Ascending aorta (tissue), 2 donors: Measurements from ENCODE around the gene NOX3. TPM values are rescaled to one million over a fixed set of nuclear protein-coding genes. Genes with fewer than 3 reads are reported as not detected.

Source experiments
- DNase-seq, 2 donors: peaks; one replicate each; pipeline ENCODE4 v3.0.0-alpha.2; 2019; ENCODE audit warnings: low spot score in 2 of 2
- H3K27ac ChIP-seq, 2 donors: fragments of 200-600 bp; sonication (generic); one replicate each; pipeline ENCODE4 v1.5.1; 2016 to 2017; ENCODE audit warnings: mild to moderate bottlenecking in 1 of 2
- H3K27me3 ChIP-seq: fragments of 200-600 bp; sonication (generic); one replicate; pipeline ENCODE4 v1.5.1; 2017
- H3K36me3 ChIP-seq, 2 donors: fragments of 200-600 bp; sonication (generic); one replicate each; pipeline ENCODE4 v1.5.1; 2016
- H3K4me1 ChIP-seq, 2 donors: fragments of 200-600 bp; sonication (generic); one replicate each; pipeline ENCODE4 v1.5.1; 2016 to 2017; ENCODE audit warnings: mild to moderate bottlenecking in 1 of 2
- H3K4me3 ChIP-seq, 2 donors: fragments of 200-600 bp; sonication (generic); one replicate each; pipeline ENCODE4 v1.5.1; 2016 to 2017; ENCODE audit warnings: mild to moderate bottlenecking in 1 of 2
- H3K9me3 ChIP-seq, 2 donors: fragments of 200-600 bp; sonication (generic); one replicate each; pipeline ENCODE4 v1.5.1; 2016
- intact Hi-C: fragments of 100-400 bp; cut with DNase I; formaldehyde crosslinking; loops from one replicate; pipeline ENCODE4 v1.15.1; 2023
- total RNA-seq: library from RNA; depleted of rRNA; stranded (reverse); fragments of >200 nt; gene quantifications from one replicate; pipeline ENCODE4 v1.1.0, GENCODE V29; 2016
- TF ChIP-seq, protein P1 (sequence below), 3 experiments: fragments of 200-600 bp in 2 of 3; fragments of 450-650 bp in 1 of 3; sonication (generic) in 2 of 3; IDR thresholded peaks; one replicate each; pipeline ENCODE4 v1.5.1; 2016 to 2019; ENCODE audit warnings: antibody characterized with exemption in 3 of 3, mild to moderate bottlenecking in 1 of 3, moderate library complexity in 1 of 3

Gene NOX3
- total RNA-seq, 1 donor from 2014 or later, result not detected

DNA sequence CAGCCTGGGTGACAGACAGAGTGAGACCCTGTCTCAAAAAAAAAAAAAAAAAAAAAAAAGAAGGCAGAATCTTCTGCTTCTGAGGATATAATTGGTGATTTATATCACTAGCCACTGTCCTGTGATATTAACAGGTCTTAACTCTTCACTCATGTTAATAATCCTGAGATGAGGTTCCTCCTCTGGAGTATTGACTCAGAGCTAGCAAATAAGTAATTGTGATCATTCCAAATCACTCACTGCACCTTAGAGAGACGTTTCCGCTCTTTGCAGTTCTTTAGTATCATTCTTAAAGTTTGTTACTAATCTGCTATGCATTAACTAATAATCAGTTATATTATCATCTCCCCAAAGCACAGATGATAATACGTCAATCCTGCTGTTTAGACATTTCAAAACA, 41.6 kb upstream of the NOX3 start:
- H3K27ac ChIP-seq, result peak overlapping the region in 1 of 2 donors; percentile 92
- intact Hi-C loops, result no loop called here
- peaks cover 7 to 22% of the 10 kb centered on the region in 2 donors for H3K4me1 ChIP-seq
- H3K9me3 ChIP-seq, result no peaks in the 10 kb centered on the region
- no peak for DNase-seq
- no peak overlapping the region for H3K4me3 ChIP-seq
- H3K27me3 ChIP-seq, result no peaks in the 10 kb centered on the region
- TF ChIP-seq, protein P1, sequence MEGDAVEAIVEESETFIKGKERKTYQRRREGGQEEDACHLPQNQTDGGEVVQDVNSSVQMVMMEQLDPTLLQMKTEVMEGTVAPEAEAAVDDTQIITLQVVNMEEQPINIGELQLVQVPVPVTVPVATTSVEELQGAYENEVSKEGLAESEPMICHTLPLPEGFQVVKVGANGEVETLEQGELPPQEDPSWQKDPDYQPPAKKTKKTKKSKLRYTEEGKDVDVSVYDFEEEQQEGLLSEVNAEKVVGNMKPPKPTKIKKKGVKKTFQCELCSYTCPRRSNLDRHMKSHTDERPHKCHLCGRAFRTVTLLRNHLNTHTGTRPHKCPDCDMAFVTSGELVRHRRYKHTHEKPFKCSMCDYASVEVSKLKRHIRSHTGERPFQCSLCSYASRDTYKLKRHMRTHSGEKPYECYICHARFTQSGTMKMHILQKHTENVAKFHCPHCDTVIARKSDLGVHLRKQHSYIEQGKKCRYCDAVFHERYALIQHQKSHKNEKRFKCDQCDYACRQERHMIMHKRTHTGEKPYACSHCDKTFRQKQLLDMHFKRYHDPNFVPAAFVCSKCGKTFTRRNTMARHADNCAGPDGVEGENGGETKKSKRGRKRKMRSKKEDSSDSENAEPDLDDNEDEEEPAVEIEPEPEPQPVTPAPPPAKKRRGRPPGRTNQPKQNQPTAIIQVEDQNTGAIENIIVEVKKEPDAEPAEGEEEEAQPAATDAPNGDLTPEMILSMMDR (IDR thresholded peaks at IDR 0.05), result no peak
- no peaks in the 10 kb centered on the region for H3K36me3 ChIP-seq

DNA sequence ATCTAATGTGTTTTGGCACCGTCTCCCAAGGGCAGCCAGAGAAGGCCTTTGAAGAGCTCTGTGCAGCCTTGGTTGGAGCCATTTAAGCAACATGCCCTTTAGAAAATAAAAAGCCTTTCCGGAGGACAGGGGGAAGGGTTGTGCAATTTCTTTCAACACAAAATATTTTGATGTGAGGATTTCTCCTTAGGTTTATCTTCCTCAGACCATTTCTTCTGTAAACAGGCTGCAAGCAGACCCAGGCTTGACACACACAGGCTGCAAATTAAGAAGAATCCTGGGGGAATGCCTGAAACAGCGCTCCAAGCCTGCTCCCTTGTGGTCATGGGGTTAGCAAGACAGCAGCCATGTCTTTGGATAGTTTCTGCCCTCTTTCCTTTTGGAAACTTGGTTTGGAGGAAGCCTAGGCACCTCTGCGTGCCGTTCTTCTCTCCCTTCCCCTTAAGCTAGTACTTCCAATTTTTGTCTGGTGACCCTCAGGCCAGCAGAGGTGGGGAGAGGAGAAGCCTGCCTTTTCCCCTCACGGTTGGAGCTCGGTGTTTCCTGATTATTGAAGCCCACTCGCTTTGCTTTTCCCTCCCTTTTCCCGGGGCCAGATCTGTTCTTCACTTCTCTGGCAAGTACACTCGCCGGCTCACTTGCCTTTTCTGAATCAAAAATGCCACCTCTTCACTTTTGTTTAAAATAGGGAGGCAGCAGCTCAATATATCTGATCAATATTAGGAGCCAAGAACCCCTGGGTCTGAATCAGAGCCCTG, 39.6 kb upstream of the NOX3 start:
- Histone ChIP-seq H3K4me3 (no peak overlapping the region), H3K4me1 (peaks cover 7 to 22% of the 10 kb centered on the region in 2 donors), H3K9me3 (no peaks in the 10 kb centered on the region), H3K27me3 (no peaks in the 10 kb centered on the region), H3K27ac (peak overlapping the region; percentile 88 to 92), H3K36me3 (no peaks in the 10 kb centered on the region)
- peak in 1 of 2 donors; percentile 72 for DNase-seq
- intact Hi-C loops, result no loop called here
- TF ChIP-seq, protein P1 (IDR thresholded peaks at IDR 0.05), result no peak

DNA sequence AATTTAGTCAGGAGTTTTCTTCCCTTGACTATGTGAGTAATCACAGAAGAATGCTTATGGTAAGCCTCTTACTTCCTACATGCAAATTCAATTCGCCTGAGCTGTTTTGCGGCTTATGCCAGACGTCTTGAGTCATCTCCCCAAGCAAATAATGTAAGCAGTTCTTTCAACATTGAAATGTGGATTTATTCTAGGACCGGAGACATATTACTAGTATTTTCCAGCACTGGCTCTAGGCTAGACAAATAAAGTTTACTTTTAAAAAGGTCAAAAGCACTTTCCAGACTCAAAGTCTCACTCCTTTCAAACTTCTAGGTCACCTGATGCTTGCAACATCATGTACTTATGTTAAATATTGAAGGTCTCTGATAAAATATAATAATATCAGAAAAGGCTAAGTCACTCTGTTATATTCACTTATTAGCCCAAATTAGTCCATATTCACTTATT, 38.1 kb upstream of the NOX3 start:
- no peaks in the 10 kb centered on the region for H3K36me3 ChIP-seq
- peaks cover 7 to 22% of the 10 kb centered on the region in 2 donors for H3K4me1 ChIP-seq
- peak; percentile 56 to 92 for DNase-seq
- TF ChIP-seq, protein P1 (IDR thresholded peaks at IDR 0.05), result no peak
- H3K9me3 ChIP-seq, result no peaks in the 10 kb centered on the region
- intact Hi-C loops, result loop anchor here (1.0 to 5.0 kb wide), 4 partner anchors 36 to 179 kb away; partner anchors contain the start of gene TFB1M
- H3K4me3 ChIP-seq, result no peak overlapping the region
- H3K27ac ChIP-seq, result peak overlapping the region; percentile 88 to 92
- H3K27me3 ChIP-seq, result no peaks in the 10 kb centered on the region

DNA sequence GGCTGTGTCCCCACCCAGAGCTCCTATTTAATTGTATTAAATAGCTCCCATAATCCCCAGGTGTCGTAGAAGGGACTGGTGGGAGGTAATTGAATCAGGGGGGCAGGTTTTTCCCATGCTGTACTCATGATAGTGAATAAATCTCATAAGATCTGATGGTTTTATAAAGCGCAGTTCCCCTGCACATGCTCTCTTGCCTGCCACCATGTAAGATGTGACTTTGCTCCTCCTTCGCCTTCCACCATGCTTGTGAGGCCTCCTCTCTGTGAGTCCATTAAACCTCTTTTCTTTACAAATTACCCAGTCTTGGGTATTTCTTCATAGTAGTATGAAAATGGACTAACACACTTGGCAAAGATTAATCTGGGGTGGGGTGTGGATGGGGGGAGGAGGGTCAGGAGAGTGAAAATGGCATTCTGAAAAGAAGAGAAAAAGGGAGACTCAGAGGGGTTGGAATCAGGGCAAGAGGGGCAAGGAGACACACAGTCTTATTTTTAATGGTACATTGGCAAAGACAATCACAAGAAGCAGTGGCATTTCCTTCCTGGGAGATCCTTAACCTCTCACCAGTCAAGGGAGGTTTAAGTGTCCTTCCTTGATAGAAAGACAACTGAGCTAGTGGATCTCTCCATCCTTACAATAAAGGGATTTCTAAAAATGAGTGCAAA, 37.5 kb upstream of the NOX3 start:
- Histone ChIP-seq H3K9me3 (no peaks in the 10 kb centered on the region), H3K4me3 (no peak overlapping the region), H3K36me3 (no peaks in the 10 kb centered on the region), H3K4me1 (peaks cover 7 to 22% of the 10 kb centered on the region in 2 donors), H3K27ac (peak overlapping the region; percentile 83 to 85), H3K27me3 (no peaks in the 10 kb centered on the region)
- DNase-seq, result no peak
- intact Hi-C loops, result loop anchor here (1.0 to 5.0 kb wide), 4 partner anchors 36 to 179 kb away; partner anchors contain the start of gene TFB1M
- TF ChIP-seq, protein P1 (IDR thresholded peaks at IDR 0.05), result no peak

DNA sequence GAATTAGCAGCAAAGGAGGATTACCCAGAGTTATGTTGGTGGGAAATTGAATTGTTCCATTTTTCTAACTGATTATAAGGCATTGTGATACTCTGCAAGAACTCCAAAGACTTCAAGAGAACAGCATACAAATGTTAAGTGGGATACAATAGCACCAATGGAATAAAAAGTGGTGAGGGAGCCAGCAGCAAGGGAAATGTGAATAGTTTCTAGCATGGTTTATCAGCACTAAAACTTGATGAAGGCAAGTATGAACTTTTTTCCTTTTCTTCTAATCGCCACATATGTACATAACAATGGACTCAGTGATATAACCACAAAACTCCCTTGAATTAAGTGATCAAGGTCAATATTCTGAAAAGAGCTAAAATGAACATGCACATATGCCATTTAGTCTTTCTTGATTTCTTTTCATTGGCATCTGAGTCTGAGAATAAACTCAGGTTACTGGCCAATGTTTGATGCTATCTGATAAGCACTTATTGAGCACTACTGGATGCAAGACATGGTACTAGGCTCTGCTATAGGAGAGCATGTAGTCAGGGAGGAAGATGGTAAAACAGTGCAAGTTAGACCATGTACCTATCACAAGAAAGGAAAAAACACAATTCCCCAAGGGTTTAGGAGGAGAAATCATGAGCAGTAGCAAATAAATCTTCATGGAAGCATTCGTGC, 36.6 kb upstream of the NOX3 start:
- peaks cover 7 to 22% of the 10 kb centered on the region in 2 donors for H3K4me1 ChIP-seq
- no peak overlapping the region for H3K4me3 ChIP-seq
- peak overlapping the region; percentile 83 to 85 for H3K27ac ChIP-seq
- H3K9me3 ChIP-seq, result no peaks in the 10 kb centered on the region
- TF ChIP-seq, protein P1 (IDR thresholded peaks at IDR 0.05), result no peak
- H3K36me3 ChIP-seq, result no peaks in the 10 kb centered on the region
- DNase-seq, result no peak
- H3K27me3 ChIP-seq, result no peaks in the 10 kb centered on the region
- intact Hi-C loops, result loop anchor here (2.0 to 5.0 kb wide), 2 partner anchors 73 to 165 kb away; no protein-coding TSS in a partner anchor
